Measurements from ENCODE around the gene ZMYM5. TPM values are rescaled to one million over a fixed set of nuclear protein-coding genes. Genes with fewer than 3 reads are reported as not detected.
A peak's percentile ranks its signal among the peaks of the same experiment; 100 is the strongest.

Gene ZMYM5
- total RNA-seq, 4 donors from 2014 or later = 7.8 to 13.8 (median 10.2) TPM

- H3K9me3 ChIP-seq = no peaks in the 10 kb centered on the region
- peaks cover 16 to 17% of the 10 kb centered on the region in 2 donors for H3K4me1 ChIP-seq
- intact Hi-C loops (cut with DNase I; ENCODE audit: low total_unique reads) (loop anchor here (2.0 kb wide), 1 partner anchor 232 kb away; the partner anchor contains the start of gene MPHOSPH8), in situ Hi-C loops (cut with MboI; ENCODE audit: low sequenced_read_pairs in 4 of 4) (loop anchor here in 2 of 4 donors (10.0 to 25.0 kb wide), 4 partner anchors 90 to 230 kb away; partner anchors contain the start of genes MPHOSPH8 (in 2 of the 2) and ZMYM2 (in 1 of the 2))
- peak overlapping the region; percentile 89 to 98 (median 92) for H3K27ac ChIP-seq
- ATAC-seq (peak in 1 of 2 donors; percentile 13), DNase-seq (peak; percentile 16 to 41)
- H3K36me3 ChIP-seq = no peaks in the 10 kb centered on the region
- no peaks in the 10 kb centered on the region for H3K27me3 ChIP-seq
- H3K4me3 ChIP-seq = peak overlapping the region; percentile 80 to 92 (median 81)
- TF ChIP-seq POLR2A (IDR thresholded peaks at IDR 0.05) (no peak), CTCF (IDR thresholded peaks at IDR 0.05 in 4 of 5, conservative IDR thresholded peaks at IDR 0.05 in 1 of 5) (peak; percentile 51 to 69 (median 57))
Observed at GRCh38 chr13:19864746-19865309, 1.4 kb upstream of the ZMYM5 start.

- Histone ChIP-seq H3K4me1 (peaks cover 16 to 17% of the 10 kb centered on the region in 2 donors), H3K36me3 (no peaks in the 10 kb centered on the region), H3K9me3 (no peaks in the 10 kb centered on the region), H3K27me3 (no peaks in the 10 kb centered on the region), H3K27ac (peak overlapping the region; percentile 89 to 98 (median 92)), H3K4me3 (peak overlapping the region; percentile 80 to 92 (median 81))
- intact Hi-C loops (cut with DNase I; ENCODE audit: low total_unique reads) = loop anchor here (2.0 kb wide), 1 partner anchor 231 kb away; the partner anchor contains the start of gene MPHOSPH8
- DNase-seq (peak; percentile 8 to 52), ATAC-seq (peak; percentile 45 to 48)
- in situ Hi-C loops (cut with MboI; ENCODE audit: low sequenced_read_pairs in 4 of 4) = loop anchor here in 2 of 4 donors (10.0 to 25.0 kb wide), 4 partner anchors 89 to 229 kb away; partner anchors contain the start of genes MPHOSPH8 (in 2 of the 2) and ZMYM2 (in 1 of the 2)
- TF ChIP-seq CTCF (IDR thresholded peaks at IDR 0.05 in 4 of 5, conservative IDR thresholded peaks at IDR 0.05 in 1 of 5) (no peak), POLR2A (IDR thresholded peaks at IDR 0.05) (no peak)
Observed at GRCh38 chr13:19864024-19864745, 736 bp upstream of the ZMYM5 start.

GRCh38 chr13:19862481-19863313 is 752 bp downstream of the ZMYM5 start:
- Histone ChIP-seq H3K27ac (peak overlapping the region; percentile 89 to 98 (median 92)), H3K4me1 (peaks cover 16 to 17% of the 10 kb centered on the region in 2 donors), H3K4me3 (peak overlapping the region; percentile 72 to 82 (median 78)), H3K36me3 (no peaks in the 10 kb centered on the region), H3K9me3 (no peaks in the 10 kb centered on the region), H3K27me3 (no peaks in the 10 kb centered on the region)
- DNase-seq (peak; percentile 4 to 21), ATAC-seq (peak; percentile 13 to 16)
- intact Hi-C loops (cut with DNase I; ENCODE audit: low total_unique reads) (loop anchor here (1.0 kb wide), 2 partner anchors 80 to 96 kb away; partner anchors contain the start of genes PSPC1 and ZMYM2), in situ Hi-C loops (cut with MboI; ENCODE audit: low sequenced_read_pairs in 4 of 4) (loop anchor here in 2 of 4 donors (10.0 to 25.0 kb wide), 4 partner anchors 88 to 228 kb away; partner anchors contain the start of genes MPHOSPH8 (in 2 of the 2) and ZMYM2 (in 1 of the 2))
- TF ChIP-seq CTCF (IDR thresholded peaks at IDR 0.05 in 4 of 5, conservative IDR thresholded peaks at IDR 0.05 in 1 of 5) = no peak
- TF ChIP-seq POLR2A (IDR thresholded peaks at IDR 0.05) = no peak

GRCh38 chr13:19861762-19862161 is 1.7 kb downstream of the ZMYM5 start:
- Histone ChIP-seq H3K27ac (peak overlapping the region; percentile 89 to 98 (median 92)), H3K36me3 (no peaks in the 10 kb centered on the region), H3K9me3 (no peaks in the 10 kb centered on the region), H3K4me3 (peak overlapping the region; percentile 72 to 82 (median 78)), H3K4me1 (peaks cover 16 to 17% of the 10 kb centered on the region in 2 donors), H3K27me3 (no peaks in the 10 kb centered on the region)
- no peak for ATAC-seq
- in situ Hi-C loops (cut with MboI; ENCODE audit: low sequenced_read_pairs in 4 of 4) (loop anchor here in 2 of 4 donors (10.0 to 25.0 kb wide), 4 partner anchors 87 to 227 kb away; partner anchors contain the start of genes MPHOSPH8 (in 2 of the 2) and ZMYM2 (in 1 of the 2)), intact Hi-C loops (cut with DNase I; ENCODE audit: low total_unique reads) (no loop called here)
- no peak for DNase-seq
- TF ChIP-seq CTCF (IDR thresholded peaks at IDR 0.05 in 4 of 5, conservative IDR thresholded peaks at IDR 0.05 in 1 of 5) (no peak), POLR2A (IDR thresholded peaks at IDR 0.05) (no peak)

Data from gastrocnemius medialis (tissue), 4 donors.